Progenitor cell of endocrine pancreas (in vitro differentiated cells): ENCODE measurements around the gene TEX14. TPM values are rescaled to one million over a fixed set of nuclear protein-coding genes. Genes with fewer than 3 reads are reported as not detected.

Experiments used
- DNase-seq: peaks from one replicate; pipeline ENCODE4 v3.0.0; 2021; ENCODE audit warnings: low spot score; ENCODE audit not compliant: unreplicated experiment
- H3K27ac Mint-ChIP-seq: 2 replicates; pipeline ENCODE4 v1.8.0; 2021; ENCODE audit warnings: mild to moderate bottlenecking, moderate library complexity, mixed read lengths
- H3K27me3 Mint-ChIP-seq: 2 replicates; pipeline ENCODE4 v1.8.0; 2021; ENCODE audit warnings: mixed read lengths
- H3K36me3 Mint-ChIP-seq: 2 replicates; pipeline ENCODE4 v1.8.0; 2022; ENCODE audit warnings: mixed read lengths; ENCODE audit not compliant: insufficient read depth
- H3K4me1 Mint-ChIP-seq: 2 replicates; pipeline ENCODE4 v1.8.0; 2021; ENCODE audit warnings: low read depth, mixed read lengths
- H3K4me3 Mint-ChIP-seq: 2 replicates; pipeline ENCODE4 v1.8.0; 2021; ENCODE audit warnings: low read depth, mild to moderate bottlenecking, moderate library complexity, mixed read lengths
- H3K9me3 Mint-ChIP-seq: 2 replicates; pipeline ENCODE4 v1.8.0; 2021; ENCODE audit warnings: low read depth, mixed read lengths
- total RNA-seq: library from RNA; stranded (reverse); gene quantifications from 2 replicates; pipeline ENCODE4 v1.2.1, GENCODE V29; 2021
- TF ChIP-seq, protein P1 (sequence below): fragments of 200-600 bp; sonication (generic); IDR thresholded peaks from one replicate; pipeline ENCODE4 v1.5.0; 2021; ENCODE audit warnings: antibody characterized with exemption, mild to moderate bottlenecking; ENCODE audit not compliant: unreplicated experiment

Gene TEX14
- total RNA-seq, 1 donor from 2014 or later, result 0.22 TPM

DNA sequence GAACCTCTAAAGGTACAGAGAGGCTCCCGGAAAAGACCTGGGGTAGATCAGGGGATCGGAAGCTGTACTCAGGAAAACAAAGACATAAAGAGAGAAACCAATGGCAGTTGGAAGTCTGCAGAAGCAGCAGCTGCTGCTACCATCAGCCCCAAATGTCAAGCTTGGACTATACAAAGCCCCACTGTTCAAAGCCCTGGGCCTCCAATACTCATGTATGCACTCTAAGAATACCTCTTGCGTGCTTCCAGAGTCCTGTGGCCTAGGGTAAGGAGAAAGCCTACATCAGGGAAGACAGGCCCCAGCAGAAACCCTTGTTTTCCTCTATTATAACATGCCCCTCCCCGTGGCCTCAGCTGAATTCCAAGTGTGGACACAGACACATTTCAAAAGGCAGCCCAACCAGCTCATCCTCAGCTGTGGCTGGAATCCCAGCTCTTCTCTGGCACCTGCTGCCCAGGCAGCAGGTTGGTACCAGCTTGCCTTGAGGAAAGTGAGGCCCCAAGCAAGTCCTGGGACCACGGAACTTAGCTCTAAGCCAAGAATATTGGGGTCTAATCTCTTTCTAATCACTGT lies 158.1 kb downstream of the TEX14 start:
- Mint-ChIP-seq H3K27ac (no peak overlapping the region), H3K27me3 (peaks cover 70% of the 10 kb centered on the region), H3K4me3 (no peak overlapping the region), H3K4me1 (no peaks in the 10 kb centered on the region), H3K9me3 (no peaks in the 10 kb centered on the region), H3K36me3 (no peaks in the 10 kb centered on the region)
- TF ChIP-seq, protein P1, sequence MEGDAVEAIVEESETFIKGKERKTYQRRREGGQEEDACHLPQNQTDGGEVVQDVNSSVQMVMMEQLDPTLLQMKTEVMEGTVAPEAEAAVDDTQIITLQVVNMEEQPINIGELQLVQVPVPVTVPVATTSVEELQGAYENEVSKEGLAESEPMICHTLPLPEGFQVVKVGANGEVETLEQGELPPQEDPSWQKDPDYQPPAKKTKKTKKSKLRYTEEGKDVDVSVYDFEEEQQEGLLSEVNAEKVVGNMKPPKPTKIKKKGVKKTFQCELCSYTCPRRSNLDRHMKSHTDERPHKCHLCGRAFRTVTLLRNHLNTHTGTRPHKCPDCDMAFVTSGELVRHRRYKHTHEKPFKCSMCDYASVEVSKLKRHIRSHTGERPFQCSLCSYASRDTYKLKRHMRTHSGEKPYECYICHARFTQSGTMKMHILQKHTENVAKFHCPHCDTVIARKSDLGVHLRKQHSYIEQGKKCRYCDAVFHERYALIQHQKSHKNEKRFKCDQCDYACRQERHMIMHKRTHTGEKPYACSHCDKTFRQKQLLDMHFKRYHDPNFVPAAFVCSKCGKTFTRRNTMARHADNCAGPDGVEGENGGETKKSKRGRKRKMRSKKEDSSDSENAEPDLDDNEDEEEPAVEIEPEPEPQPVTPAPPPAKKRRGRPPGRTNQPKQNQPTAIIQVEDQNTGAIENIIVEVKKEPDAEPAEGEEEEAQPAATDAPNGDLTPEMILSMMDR, result no peak
- no peak for DNase-seq

DNA sequence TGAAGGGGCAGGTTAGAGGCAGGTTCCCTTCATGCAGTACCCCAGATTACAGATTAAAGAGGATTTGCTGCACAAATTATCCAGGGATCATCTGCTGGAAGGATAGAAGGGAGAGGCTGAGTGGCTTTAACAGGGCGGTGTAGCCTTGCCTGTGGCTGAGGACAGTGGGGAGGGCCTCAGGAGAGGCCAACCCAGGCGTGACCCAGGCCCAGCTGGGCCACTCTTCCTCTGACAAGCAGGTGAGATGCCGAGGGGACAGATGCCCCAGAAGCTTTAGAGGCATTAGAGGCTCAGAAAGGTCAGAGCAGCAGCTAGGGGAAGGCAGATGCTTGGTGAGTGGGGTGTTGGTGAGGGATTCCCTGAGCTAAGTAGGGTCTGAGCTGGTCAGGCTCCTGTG lies 159.3 kb downstream of the TEX14 start:
- peaks cover 79% of the 10 kb centered on the region for H3K27me3 Mint-ChIP-seq
- H3K4me3 Mint-ChIP-seq, result peak overlapping the region; percentile 56
- H3K4me1 Mint-ChIP-seq, result no peaks in the 10 kb centered on the region
- no peak overlapping the region for H3K27ac Mint-ChIP-seq
- no peaks in the 10 kb centered on the region for H3K36me3 Mint-ChIP-seq
- no peak for DNase-seq
- H3K9me3 Mint-ChIP-seq, result no peaks in the 10 kb centered on the region
- TF ChIP-seq, protein P1, result no peak

DNA sequence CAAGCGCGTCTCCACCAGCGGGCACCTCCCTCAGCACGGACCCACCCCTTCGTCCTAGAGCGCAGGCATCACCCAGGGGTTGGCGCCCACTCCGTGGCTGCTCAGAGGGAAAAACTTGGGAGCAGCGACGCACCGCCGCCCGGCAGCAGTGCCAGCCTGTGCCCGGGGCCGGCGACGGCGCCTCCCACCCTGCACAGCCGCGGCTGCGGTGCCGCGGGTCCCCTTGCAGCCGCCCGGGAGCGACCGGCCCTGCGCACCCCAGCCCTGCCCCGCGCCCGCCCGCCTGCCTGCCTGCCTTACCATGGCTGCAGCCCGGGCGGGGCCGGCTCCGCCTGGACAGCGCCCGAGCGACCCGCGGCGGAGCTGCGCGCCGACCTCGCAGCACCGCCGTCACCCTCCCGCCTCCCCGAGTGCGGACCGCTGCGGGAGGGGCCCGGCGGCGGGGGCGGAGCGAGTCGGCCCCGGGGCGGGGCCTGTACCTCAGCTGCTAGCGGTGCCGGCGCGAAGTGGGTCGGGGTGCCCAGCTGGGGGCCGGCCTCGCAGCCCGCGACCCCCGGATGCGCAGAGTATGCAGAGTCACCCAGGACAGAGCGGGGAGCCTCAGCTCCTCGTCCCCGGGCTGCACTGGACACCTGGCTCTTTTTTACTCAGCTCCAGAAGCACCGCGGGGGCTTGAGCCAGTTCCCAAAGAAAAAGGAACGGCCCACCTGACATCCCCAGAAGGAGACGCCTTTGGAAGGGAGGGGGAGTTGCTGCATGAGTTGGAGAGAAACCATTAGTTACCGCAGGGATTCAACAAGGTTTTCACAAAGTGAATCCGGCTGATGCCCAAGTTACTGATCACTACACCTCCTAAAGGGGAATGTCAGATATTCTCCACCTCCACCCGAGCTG lies 159.9 kb downstream of the TEX14 start:
- TF ChIP-seq, protein P1, result no peak
- H3K27me3 Mint-ChIP-seq, result peaks cover 83% of the 10 kb centered on the region
- H3K27ac Mint-ChIP-seq, result no peak overlapping the region

DNA sequence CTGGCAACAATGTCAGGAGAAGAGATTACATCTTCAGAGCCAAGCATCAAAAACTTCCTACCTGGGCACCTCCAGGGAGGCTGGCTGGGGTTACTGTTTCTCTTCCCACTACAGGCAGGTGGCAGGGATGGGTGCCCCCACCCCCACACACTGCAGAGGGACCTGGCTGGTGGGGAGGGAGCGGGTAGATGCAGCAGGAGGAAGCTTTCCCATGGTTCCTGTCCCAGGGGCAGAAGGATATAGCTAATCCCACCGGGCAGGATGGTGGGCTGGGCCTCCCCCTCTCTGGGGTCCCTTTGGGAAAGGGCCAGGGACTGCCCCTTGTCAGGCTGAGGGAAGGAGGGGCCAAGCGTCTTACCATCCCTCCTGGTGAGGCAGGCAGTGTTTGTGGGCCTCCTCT lies 160.7 kb downstream of the TEX14 start:
- Mint-ChIP-seq H3K9me3 (no peaks in the 10 kb centered on the region), H3K27ac (no peak overlapping the region), H3K4me3 (peak overlapping the region; percentile 46), H3K4me1 (no peaks in the 10 kb centered on the region), H3K27me3 (peaks cover 81% of the 10 kb centered on the region), H3K36me3 (no peaks in the 10 kb centered on the region)
- TF ChIP-seq, protein P1, result no peak
- DNase-seq, result no peak

More for the DNA sequence above, 159.9 kb downstream of the TEX14 start:
- DNase-seq, result peak; percentile 42
- Mint-ChIP-seq H3K4me3 (peak overlapping the region; percentile 56), H3K36me3 (no peaks in the 10 kb centered on the region), H3K9me3 (no peaks in the 10 kb centered on the region), H3K4me1 (no peaks in the 10 kb centered on the region)

DNA sequence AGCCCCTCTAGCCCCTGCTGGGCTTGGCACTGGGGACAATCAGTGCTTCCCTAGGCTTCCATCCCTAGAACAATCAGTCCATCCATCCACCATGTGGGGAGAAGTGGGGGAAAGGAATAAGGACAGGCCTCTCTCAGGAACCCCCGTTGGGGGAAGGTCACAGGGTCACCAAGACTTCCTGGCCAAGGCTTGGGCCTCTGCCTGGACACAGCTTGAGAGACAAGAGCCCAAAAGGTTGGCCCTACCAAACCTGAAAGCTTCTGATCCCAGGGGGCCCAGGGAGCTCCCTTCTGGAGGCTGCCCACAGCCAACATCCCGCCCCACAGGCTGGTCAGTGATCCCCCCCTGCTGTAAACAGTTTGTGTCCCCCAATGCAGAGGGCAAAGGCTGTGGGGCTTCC lies 161.2 kb downstream of the TEX14 start:
- DNase-seq, result no peak
- no peak overlapping the region for H3K27ac Mint-ChIP-seq
- peak overlapping the region; percentile 46 for H3K4me3 Mint-ChIP-seq
- no peaks in the 10 kb centered on the region for H3K36me3 Mint-ChIP-seq
- TF ChIP-seq, protein P1, result no peak
- no peaks in the 10 kb centered on the region for H3K4me1 Mint-ChIP-seq
- H3K27me3 Mint-ChIP-seq, result peaks cover 76% of the 10 kb centered on the region
- H3K9me3 Mint-ChIP-seq, result no peaks in the 10 kb centered on the region
